ENCODE results near the gene PHOX2A.

DNA sequence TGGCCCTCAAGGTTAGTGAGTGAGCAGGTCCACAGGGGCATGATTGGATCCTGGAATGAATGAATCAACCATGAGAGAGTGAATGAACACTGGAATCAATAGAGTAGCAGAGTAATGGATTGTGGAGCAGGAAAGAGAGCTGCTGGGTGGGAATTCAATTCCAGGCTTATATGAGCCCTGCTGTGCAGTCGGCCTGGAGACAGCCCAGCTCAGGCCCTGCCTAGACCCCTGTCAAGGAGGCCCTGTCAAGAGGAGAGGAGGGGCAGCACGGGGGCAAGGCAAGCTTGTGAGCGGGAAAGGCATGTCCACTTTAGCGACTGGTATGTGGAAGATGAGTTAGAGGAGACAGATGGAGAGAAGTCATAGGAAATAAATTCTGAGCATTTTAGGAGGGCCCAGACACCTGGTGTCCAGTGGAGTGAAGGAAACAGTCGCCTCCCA, 53.3 kb downstream of the PHOX2A start:
- TF ChIP-seq, protein P1, sequence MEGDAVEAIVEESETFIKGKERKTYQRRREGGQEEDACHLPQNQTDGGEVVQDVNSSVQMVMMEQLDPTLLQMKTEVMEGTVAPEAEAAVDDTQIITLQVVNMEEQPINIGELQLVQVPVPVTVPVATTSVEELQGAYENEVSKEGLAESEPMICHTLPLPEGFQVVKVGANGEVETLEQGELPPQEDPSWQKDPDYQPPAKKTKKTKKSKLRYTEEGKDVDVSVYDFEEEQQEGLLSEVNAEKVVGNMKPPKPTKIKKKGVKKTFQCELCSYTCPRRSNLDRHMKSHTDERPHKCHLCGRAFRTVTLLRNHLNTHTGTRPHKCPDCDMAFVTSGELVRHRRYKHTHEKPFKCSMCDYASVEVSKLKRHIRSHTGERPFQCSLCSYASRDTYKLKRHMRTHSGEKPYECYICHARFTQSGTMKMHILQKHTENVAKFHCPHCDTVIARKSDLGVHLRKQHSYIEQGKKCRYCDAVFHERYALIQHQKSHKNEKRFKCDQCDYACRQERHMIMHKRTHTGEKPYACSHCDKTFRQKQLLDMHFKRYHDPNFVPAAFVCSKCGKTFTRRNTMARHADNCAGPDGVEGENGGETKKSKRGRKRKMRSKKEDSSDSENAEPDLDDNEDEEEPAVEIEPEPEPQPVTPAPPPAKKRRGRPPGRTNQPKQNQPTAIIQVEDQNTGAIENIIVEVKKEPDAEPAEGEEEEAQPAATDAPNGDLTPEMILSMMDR (IDR thresholded peaks at IDR 0.05) = no peak
- no peak for TF ChIP-seq POLR2A (IDR thresholded peaks at IDR 0.05)
